ENCODE data around the gene ZNF467.

Gene ZNF467

GRCh38 chr7:149785402-149785801, 12.0 kb upstream of the ZNF467 start:
- no peak for DNase-seq (ENCODE audit: low read depth)

- no peak for DNase-seq (ENCODE audit: low read depth)
These were observed 10.8 kb upstream of the ZNF467 start for GRCh38 chr7:149784251-149784608.

GRCh38 chr7:149783386-149784250, 10.2 kb upstream of the ZNF467 start:
- DNase-seq (ENCODE audit: low read depth), result no peak

- DNase-seq (ENCODE audit: low read depth), result no peak
These were observed 9.4 kb upstream of the ZNF467 start for GRCh38 chr7:149782682-149783345.

- DNase-seq (ENCODE audit: low read depth), result no peak
These were observed 8.5 kb upstream of the ZNF467 start for GRCh38 chr7:149781921-149782320.

- DNase-seq (ENCODE audit: low read depth), result no peak
These were observed 7.4 kb upstream of the ZNF467 start for GRCh38 chr7:149780636-149781419.

- no peak for DNase-seq (ENCODE audit: low read depth)
These were observed 6.7 kb upstream of the ZNF467 start for GRCh38 chr7:149780056-149780455.

- no peak for DNase-seq (ENCODE audit: low read depth)
These were observed 6.1 kb upstream of the ZNF467 start for GRCh38 chr7:149779502-149779805.

- no peak for DNase-seq (ENCODE audit: low read depth)
These were observed 5.5 kb upstream of the ZNF467 start for GRCh38 chr7:149778696-149779501.

GRCh38 chr7:149778327-149778637, 4.9 kb upstream of the ZNF467 start:
- DNase-seq (ENCODE audit: low read depth), result no peak

- DNase-seq (ENCODE audit: low read depth), result no peak
These were observed 4.4 kb upstream of the ZNF467 start for GRCh38 chr7:149777551-149778326.

- DNase-seq (ENCODE audit: low read depth), result no peak
These were observed 3.5 kb upstream of the ZNF467 start for GRCh38 chr7:149776848-149777407.

- no peak for DNase-seq (ENCODE audit: low read depth)
These were observed 2.9 kb upstream of the ZNF467 start for GRCh38 chr7:149776289-149776688.

GRCh38 chr7:149775176-149775556, 1.8 kb upstream of the ZNF467 start:
- DNase-seq (ENCODE audit: low read depth), result no peak

GRCh38 chr7:149774237-149775175, 1.1 kb upstream of the ZNF467 start:
- no peak for DNase-seq (ENCODE audit: low read depth)

GRCh38 chr7:149772956-149773434, 393 bp downstream of the ZNF467 start:
- no peak for DNase-seq (ENCODE audit: low read depth)

- DNase-seq (ENCODE audit: low read depth), result no peak
These were observed 990 bp downstream of the ZNF467 start for GRCh38 chr7:149772241-149772955.

GRCh38 chr7:149771720-149772240, 1.6 kb downstream of the ZNF467 start:
- DNase-seq (ENCODE audit: low read depth), result peak; percentile 56
